Subcutaneous adipose tissue (tissue), 4 donors: Measurements from ENCODE around the gene MYH7. TPM values are rescaled to one million over a fixed set of nuclear protein-coding genes. Genes with fewer than 3 reads are reported as not detected.

Experiments used
- CTCF ChIP-seq: fragments of 450-650 bp; IDR thresholded peaks from one replicate; pipeline ENCODE4 v1.5.1; 2016; ENCODE audit warnings: low read depth, mild to moderate bottlenecking, control low read depth, antibody characterized with exemption, moderate library complexity
- total RNA-seq, 4 donors: library from RNA; depleted of rRNA; stranded (reverse); fragments of >200 nt; gene quantifications; one replicate each; pipeline ENCODE4 v1.1.0, GENCODE V29; 2016

Gene MYH7
- total RNA-seq, 4 donors from 2014 or later: not detected

GRCh38 chr14:23373041-23373440 is 62.4 kb downstream of the MYH7 start:
- no peak for TF ChIP-seq CTCF

GRCh38 chr14:23372509-23372908 is 63.0 kb downstream of the MYH7 start, which contains the start of gene IL25:
TSS of gene IL25 (plus strand) at chr14:23372809.
- TF ChIP-seq CTCF: no peak

GRCh38 chr14:23371865-23372264 is 63.6 kb downstream of the MYH7 start:
- TF ChIP-seq CTCF: no peak

- no peak for TF ChIP-seq CTCF
Measured at GRCh38 chr14:23370221-23370620, 65.2 kb downstream of the MYH7 start.

GRCh38 chr14:23366426-23366921 is 69.0 kb downstream of the MYH7 start:
- no peak for TF ChIP-seq CTCF

GRCh38 chr14:23365732-23366425 is 69.6 kb downstream of the MYH7 start:
- TF ChIP-seq CTCF: no peak

GRCh38 chr14:23365036-23365731 is 70.3 kb downstream of the MYH7 start, which contains the start of gene EFS:
TSS of gene EFS (minus strand) at chr14:23365172. CDS start at chr14:23365025, 147 bp downstream.
- TF ChIP-seq CTCF: no peak
